Peyer's patch (tissue), 4 donors: ENCODE data around the gene DEAF1. TPM values are rescaled to one million over a fixed set of nuclear protein-coding genes. Genes with fewer than 3 reads are reported as not detected.

Experiments used
- DNase-seq, 3 donors: peaks; one replicate each; pipeline ENCODE4 v3.0.0-alpha.2; 2017 to 2019
- H3K27ac ChIP-seq, 4 donors: fragments of 200-600 bp; sonication (generic); one replicate each; pipeline ENCODE4 v1.5.1; 2016 to 2019
- H3K27me3 ChIP-seq, 2 donors: fragments of 200-600 bp; sonication (generic); one replicate each; pipeline ENCODE4 v1.5.1; 2019
- H3K36me3 ChIP-seq, 3 donors: fragments of 200-600 bp; sonication (generic); one replicate each; pipeline ENCODE4 v1.5.1; 2016 to 2019
- H3K4me1 ChIP-seq, 4 donors: fragments of 200-600 bp; sonication (generic); one replicate each; pipeline ENCODE4 v1.5.1; 2016 to 2019
- H3K4me3 ChIP-seq, 4 donors: fragments of 200-600 bp; sonication (generic); 1 replicate in 3 of 4; 2 replicates in 1 of 4; pipeline ENCODE4 v1.5.1; 2016 to 2019; ENCODE audit warnings: mild to moderate bottlenecking in 1 of 4
- H3K9me3 ChIP-seq, 4 donors: fragments of 200-600 bp; sonication (generic); one replicate each; pipeline ENCODE4 v1.5.1; 2016 to 2019; ENCODE audit warnings: mild to moderate bottlenecking in 1 of 4
- POLR2A ChIP-seq, 2 donors: fragments of 450-650 bp; IDR thresholded peaks; one replicate each; pipeline ENCODE4 v1.5.1; 2017; ENCODE audit warnings: antibody characterized with exemption in 2 of 2, mild to moderate bottlenecking in 2 of 2, moderate library complexity in 2 of 2
- total RNA-seq, 4 donors: library from RNA; depleted of rRNA; stranded (reverse); fragments of >200 nt; gene quantifications; one replicate each; pipeline ENCODE4 v1.1.0, GENCODE V29; 2016
- TF ChIP-seq, protein P1 (sequence below), 6 experiments: fragments of 450-650 bp in 4 of 6; fragments of 200-600 bp in 2 of 6; sonication (generic) in 1 of 6; IDR thresholded peaks; one replicate each; pipeline ENCODE4 v1.5.1; 2017 to 2019; ENCODE audit warnings: antibody characterized with exemption in 6 of 6, mild to moderate bottlenecking in 3 of 6, moderate library complexity in 1 of 6

Gene DEAF1
- total RNA-seq, 4 donors from 2014 or later = 14.9 to 56.2 (median 47.0) TPM

DNA sequence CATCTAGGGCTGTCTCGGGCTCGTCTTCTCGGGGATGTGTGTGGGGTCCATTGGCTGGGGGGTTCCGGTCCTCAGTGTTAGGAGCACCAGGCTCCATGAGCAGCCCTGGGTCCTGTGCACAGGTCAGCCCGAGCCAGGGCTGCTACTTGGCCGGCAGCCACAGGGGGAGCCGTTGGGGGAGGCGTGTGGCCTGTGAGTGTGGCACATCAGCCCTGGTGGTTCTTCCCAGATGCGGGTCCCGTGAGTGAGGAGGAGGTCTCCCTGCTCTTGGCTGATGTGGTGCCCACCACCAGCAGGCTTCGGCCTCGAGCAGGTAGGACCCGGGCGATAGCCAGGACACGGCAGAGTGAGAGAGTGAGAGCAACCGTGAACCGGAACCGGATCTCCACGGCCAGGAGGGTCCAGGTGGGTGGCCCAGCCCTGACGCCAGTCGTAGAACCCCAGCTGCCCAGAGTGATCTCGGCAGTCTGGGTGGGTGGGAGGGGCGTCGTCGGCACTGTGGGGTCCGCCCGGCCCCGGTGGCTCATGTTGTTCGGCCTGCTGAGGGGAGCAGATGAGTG is 97.8 kb downstream of the DEAF1 start:
- H3K36me3 ChIP-seq = peaks cover 0 to 99% (median 0%) of the 10 kb centered on the region in 3 donors
- H3K27me3 ChIP-seq = no peaks in the 10 kb centered on the region
- no peak overlapping the region for H3K27ac ChIP-seq
- no peaks in the 10 kb centered on the region for H3K9me3 ChIP-seq
- no peaks in the 10 kb centered on the region for H3K4me1 ChIP-seq
- H3K4me3 ChIP-seq = no peak overlapping the region
- TF ChIP-seq, protein P1, sequence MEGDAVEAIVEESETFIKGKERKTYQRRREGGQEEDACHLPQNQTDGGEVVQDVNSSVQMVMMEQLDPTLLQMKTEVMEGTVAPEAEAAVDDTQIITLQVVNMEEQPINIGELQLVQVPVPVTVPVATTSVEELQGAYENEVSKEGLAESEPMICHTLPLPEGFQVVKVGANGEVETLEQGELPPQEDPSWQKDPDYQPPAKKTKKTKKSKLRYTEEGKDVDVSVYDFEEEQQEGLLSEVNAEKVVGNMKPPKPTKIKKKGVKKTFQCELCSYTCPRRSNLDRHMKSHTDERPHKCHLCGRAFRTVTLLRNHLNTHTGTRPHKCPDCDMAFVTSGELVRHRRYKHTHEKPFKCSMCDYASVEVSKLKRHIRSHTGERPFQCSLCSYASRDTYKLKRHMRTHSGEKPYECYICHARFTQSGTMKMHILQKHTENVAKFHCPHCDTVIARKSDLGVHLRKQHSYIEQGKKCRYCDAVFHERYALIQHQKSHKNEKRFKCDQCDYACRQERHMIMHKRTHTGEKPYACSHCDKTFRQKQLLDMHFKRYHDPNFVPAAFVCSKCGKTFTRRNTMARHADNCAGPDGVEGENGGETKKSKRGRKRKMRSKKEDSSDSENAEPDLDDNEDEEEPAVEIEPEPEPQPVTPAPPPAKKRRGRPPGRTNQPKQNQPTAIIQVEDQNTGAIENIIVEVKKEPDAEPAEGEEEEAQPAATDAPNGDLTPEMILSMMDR (IDR thresholded peaks at IDR 0.05) = no peak
- no peak for TF ChIP-seq POLR2A (IDR thresholded peaks at IDR 0.05)
- DNase-seq = no peak

DNA sequence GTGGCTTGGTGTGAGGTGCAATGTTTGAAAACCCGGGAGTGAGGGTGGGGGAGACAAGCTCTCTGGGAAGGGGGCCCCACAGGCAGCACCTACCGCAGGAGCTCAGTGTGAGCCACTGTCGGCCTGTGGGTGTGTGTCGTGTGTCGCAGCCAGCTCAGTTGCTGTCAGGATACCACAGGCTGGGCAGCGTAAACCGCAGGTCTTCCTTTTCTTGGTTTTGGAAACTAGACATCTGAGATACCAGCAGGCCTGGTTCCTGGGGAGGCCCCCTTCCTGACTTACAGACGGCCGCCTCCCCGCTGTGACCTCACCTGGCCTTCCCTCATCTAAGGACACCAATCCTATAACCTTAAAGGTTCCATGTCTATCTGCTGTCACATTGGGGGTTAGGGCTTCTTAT is 98.6 kb downstream of the DEAF1 start:
- TF ChIP-seq POLR2A (IDR thresholded peaks at IDR 0.05) = no peak
- TF ChIP-seq, protein P1 (IDR thresholded peaks at IDR 0.05) = no peak
- DNase-seq = no peak
- H3K9me3 ChIP-seq = no peaks in the 10 kb centered on the region
- no peaks in the 10 kb centered on the region for H3K4me1 ChIP-seq
- H3K27me3 ChIP-seq = no peaks in the 10 kb centered on the region
- H3K4me3 ChIP-seq = no peak overlapping the region
- no peak overlapping the region for H3K27ac ChIP-seq
- H3K36me3 ChIP-seq = peaks cover 0 to 97% (median 0%) of the 10 kb centered on the region in 3 donors

DNA sequence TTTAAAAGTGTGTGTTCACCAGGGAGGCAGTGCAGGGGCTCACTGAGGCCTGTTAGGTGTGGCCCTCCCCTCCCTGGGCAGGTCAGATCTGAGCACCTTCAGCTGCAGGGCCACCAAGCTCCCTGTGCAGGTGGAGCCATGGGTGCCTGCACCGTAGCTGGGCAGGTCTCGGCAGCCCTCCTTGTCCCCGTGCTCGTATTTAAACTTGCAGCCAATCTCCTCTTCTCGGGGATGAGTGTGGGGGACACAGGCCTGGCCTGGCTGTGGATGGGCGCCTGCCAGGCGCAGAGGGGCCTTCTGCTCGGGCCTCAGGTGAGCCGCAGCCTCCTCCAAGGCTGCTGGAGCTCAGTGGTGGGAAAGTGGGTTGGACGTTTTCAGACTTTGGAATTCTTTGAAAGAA is 99.6 kb downstream of the DEAF1 start:
- DNase-seq = no peak
- no peak overlapping the region for H3K4me3 ChIP-seq
- no peaks in the 10 kb centered on the region for H3K27me3 ChIP-seq
- no peak overlapping the region for H3K27ac ChIP-seq
- peaks cover 0 to 97% (median 0%) of the 10 kb centered on the region in 3 donors for H3K36me3 ChIP-seq
- TF ChIP-seq POLR2A (IDR thresholded peaks at IDR 0.05) = no peak
- no peaks in the 10 kb centered on the region for H3K9me3 ChIP-seq
- H3K4me1 ChIP-seq = no peaks in the 10 kb centered on the region

Other genes with a start within 250 kb of the DEAF1 start
- gene PTDSS2, start 244.9 kb downstream of the DEAF1 start, total RNA-seq = 10 to 100 TPM; 21.0 to 42.7 (median 31.7) TPM
- gene RNH1, start 188.0 kb downstream of the DEAF1 start, total RNA-seq = 100 to 1,000 TPM; 130 to 157 (median 137) TPM
- 10 to 100 TPM; 27.4 to 55.3 (median 35.1) TPM for gene HRAS, start 159.6 kb downstream of the DEAF1 start, total RNA-seq
- gene LRRC56, start 157.7 kb downstream of the DEAF1 start, total RNA-seq = 1 to 10 TPM in 2 of 4 donors, under 1 TPM in 2; 0.67 to 4.1 (median 2.4) TPM
- gene LMNTD2, start 134.5 kb downstream of the DEAF1 start, total RNA-seq = 10 to 100 TPM in 3 of 4 donors, 1 to 10 TPM in 1; 6.6 to 32.9 (median 14.1) TPM
- 100 to 1,000 TPM in 3 of 4 donors, 10 to 100 TPM in 1; 80.9 to 340 (median 172) TPM for gene RASSF7, start 134.3 kb downstream of the DEAF1 start, total RNA-seq
- gene PHRF1, start 118.8 kb downstream of the DEAF1 start, total RNA-seq = 10 to 100 TPM; 48.4 to 88.0 (median 57.8) TPM
- gene IRF7, start 79.3 kb downstream of the DEAF1 start, total RNA-seq = 10 to 100 TPM; 28.1 to 80.9 (median 58.4) TPM
- 1,000 to 10,000 TPM in 3 of 4 donors, 10 to 100 TPM in 1; 77.6 to 1,696 (median 1,274) TPM for gene CDHR5, start 70.3 kb downstream of the DEAF1 start, total RNA-seq
- 10 to 100 TPM in 1 of 4 donors, not detected in 3; 12.6 TPM for gene SCT, start 68.0 kb downstream of the DEAF1 start, total RNA-seq
- gene DRD4, start 58.0 kb downstream of the DEAF1 start, total RNA-seq = 1 to 10 TPM in 2 of 4 donors, not detected in 2; 1.6 to 3.0 TPM
- gene TMEM80, start 594 bp upstream of the DEAF1 start, total RNA-seq = 10 to 100 TPM; 10.7 to 58.9 (median 44.5) TPM
- gene EPS8L2, start 11.0 kb upstream of the DEAF1 start, total RNA-seq = 100 to 1,000 TPM; 258 to 710 (median 672) TPM
- 100 to 1,000 TPM; 140 to 175 (median 149) TPM for gene TALDO1, start 52.2 kb upstream of the DEAF1 start, total RNA-seq
- 10 to 100 TPM; 47.6 to 81.7 (median 52.9) TPM for gene GATD1, start 82.3 kb upstream of the DEAF1 start, total RNA-seq
- not detected for gene CEND1, start 94.9 kb upstream of the DEAF1 start, total RNA-seq
- gene SLC25A22, start 103.1 kb upstream of the DEAF1 start, total RNA-seq = 10 to 100 TPM; 14.2 to 22.0 (median 16.6) TPM
- 10 to 100 TPM; 29.1 to 83.3 (median 70.2) TPM for gene PIDD1, start 110.0 kb upstream of the DEAF1 start, total RNA-seq
- gene RPLP2, start 114.7 kb upstream of the DEAF1 start, total RNA-seq = 1,000 to 10,000 TPM in 1 of 4 donors, 100 to 1,000 TPM in 3; 261 to 1,717 (median 510) TPM
- 100 to 1,000 TPM in 3 of 4 donors, 10 to 100 TPM in 1; 71.8 to 254 (median 163) TPM for gene PNPLA2, start 123.7 kb upstream of the DEAF1 start, total RNA-seq
- 100 to 1,000 TPM in 3 of 4 donors, 10 to 100 TPM in 1; 44.0 to 175 (median 110) TPM for gene CRACR2B, start 132.7 kb upstream of the DEAF1 start, total RNA-seq
- gene CD151, start 137.7 kb upstream of the DEAF1 start, total RNA-seq = 100 to 1,000 TPM; 102 to 277 (median 237) TPM
- gene POLR2L, start 147.3 kb upstream of the DEAF1 start, total RNA-seq = 10 to 100 TPM; 37.8 to 67.1 (median 44.8) TPM
- gene TSPAN4, start 147.6 kb upstream of the DEAF1 start, total RNA-seq = 10 to 100 TPM; 20.0 to 52.1 (median 38.4) TPM
- 10 to 100 TPM; 50.6 to 72.6 (median 57.2) TPM for gene CHID1, start 215.6 kb upstream of the DEAF1 start, total RNA-seq
- gene AP2A2, start 230.6 kb upstream of the DEAF1 start, total RNA-seq = 100 to 1,000 TPM; 103 to 383 (median 136) TPM